GM10266 (cell line): Measurements from ENCODE around the gene SPR.
A peak's percentile ranks its signal among the peaks of the same experiment; 100 is the strongest.

Experiments used
- DNase-seq: peaks from one replicate; pipeline ENCODE4 v3.0.0; 2012; ENCODE audit errors: extremely low spot score
- TF ChIP-seq, protein P1 (sequence below): IDR thresholded peaks from 2 replicates; pipeline ENCODE4 v1.5.1; 2012; ENCODE audit warnings: mild to moderate bottlenecking, low read depth; ENCODE audit not compliant: control insufficient read depth, insufficient read depth; ENCODE audit errors: missing control alignments

SPR gene

DNA sequence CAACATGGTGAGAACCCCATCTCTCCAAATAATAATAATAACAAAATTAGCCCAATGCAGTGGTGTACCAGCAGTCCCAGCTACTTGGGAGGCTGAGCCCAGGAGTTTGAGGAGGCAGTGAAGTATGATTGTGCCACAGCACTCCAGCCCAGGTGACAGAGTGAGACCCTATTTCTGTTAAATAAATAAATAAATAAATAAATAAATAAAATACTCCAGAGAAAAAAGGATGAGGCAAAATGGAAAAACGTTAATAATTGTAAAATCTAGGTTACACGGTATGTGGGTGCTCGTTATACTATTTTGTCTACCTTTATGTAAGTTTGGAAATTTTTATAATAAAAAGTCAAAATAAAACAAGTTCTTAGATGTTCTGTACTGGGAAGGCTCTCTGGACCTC, 21.5 kb downstream of the SPR start:
- TF ChIP-seq, protein P1, sequence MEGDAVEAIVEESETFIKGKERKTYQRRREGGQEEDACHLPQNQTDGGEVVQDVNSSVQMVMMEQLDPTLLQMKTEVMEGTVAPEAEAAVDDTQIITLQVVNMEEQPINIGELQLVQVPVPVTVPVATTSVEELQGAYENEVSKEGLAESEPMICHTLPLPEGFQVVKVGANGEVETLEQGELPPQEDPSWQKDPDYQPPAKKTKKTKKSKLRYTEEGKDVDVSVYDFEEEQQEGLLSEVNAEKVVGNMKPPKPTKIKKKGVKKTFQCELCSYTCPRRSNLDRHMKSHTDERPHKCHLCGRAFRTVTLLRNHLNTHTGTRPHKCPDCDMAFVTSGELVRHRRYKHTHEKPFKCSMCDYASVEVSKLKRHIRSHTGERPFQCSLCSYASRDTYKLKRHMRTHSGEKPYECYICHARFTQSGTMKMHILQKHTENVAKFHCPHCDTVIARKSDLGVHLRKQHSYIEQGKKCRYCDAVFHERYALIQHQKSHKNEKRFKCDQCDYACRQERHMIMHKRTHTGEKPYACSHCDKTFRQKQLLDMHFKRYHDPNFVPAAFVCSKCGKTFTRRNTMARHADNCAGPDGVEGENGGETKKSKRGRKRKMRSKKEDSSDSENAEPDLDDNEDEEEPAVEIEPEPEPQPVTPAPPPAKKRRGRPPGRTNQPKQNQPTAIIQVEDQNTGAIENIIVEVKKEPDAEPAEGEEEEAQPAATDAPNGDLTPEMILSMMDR = no peak
- DNase-seq = no peak

DNA sequence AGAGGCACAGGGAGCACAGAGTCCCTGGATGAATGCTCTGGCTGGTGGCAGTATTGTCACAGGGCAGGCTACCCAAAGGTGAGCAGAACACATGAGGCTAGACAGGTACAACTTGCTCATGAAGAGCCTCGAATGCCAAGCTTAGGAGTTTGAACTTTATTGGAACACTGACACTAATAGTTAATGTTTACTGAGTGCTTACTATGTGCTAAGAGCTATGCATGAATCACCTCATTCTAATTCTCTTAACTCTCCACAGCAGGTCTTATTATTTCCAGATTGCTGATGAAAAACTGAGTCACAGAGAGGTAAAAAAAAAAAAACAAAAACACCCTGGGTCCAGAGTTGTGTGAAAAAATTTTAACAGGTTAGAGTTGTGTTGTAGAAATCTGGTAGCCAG, 24.0 kb downstream of the SPR start:
- DNase-seq = no peak
- TF ChIP-seq, protein P1 = no peak

DNA sequence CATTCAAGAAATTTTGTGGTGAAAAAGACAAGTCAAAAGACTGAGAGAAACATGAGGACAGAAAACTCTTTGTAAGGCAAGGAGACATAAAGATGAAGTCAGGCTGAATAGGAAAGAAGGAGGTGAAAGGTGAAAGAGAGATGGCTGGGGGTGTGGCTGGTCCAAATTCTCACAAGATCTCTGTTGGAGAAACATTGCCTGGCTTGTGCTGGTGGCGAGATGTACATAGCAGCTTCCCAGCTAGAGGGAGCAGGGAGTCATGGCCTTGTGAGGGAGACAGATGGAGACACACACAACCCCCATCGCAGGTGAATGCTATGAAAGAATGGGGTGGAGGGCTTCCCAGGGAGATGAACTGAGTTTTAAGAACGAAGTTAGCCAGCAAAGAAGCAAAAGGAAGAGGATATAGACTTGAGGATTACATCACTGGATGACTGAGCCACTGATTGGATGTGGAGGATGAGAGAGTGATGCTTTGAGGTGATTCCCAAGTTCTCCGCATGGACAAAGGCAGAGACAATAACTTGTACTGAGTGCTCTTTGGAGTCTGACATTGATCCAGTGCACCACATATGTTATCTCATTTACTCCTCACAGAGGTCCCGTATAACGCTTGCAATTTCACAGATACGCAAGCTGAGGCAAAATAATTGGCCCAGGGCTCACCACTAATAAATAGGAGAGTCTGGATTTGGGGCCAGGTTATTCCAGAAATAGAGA, 26.4 kb downstream of the SPR start:
- DNase-seq = no peak
- TF ChIP-seq, protein P1 = no peak

DNA sequence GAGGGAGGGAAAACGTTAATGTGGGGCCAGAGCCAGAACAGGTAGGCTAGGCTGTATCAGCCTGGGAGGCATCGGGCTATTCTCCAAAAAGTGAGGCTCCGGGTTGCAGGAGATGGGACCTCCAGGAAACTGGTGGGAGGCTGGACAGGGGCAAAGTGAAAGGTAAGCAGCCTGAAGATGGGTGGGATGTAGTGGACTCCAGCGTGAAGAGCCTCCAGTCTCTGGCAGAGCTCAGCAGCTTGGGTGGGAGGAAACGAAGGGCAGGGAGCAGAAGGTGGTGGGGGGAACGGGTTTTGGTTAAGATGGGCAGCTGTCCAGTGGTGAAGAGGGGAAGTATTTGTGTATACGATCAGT, 27.0 kb downstream of the SPR start:
- no peak for DNase-seq
- TF ChIP-seq, protein P1 = no peak

DNA sequence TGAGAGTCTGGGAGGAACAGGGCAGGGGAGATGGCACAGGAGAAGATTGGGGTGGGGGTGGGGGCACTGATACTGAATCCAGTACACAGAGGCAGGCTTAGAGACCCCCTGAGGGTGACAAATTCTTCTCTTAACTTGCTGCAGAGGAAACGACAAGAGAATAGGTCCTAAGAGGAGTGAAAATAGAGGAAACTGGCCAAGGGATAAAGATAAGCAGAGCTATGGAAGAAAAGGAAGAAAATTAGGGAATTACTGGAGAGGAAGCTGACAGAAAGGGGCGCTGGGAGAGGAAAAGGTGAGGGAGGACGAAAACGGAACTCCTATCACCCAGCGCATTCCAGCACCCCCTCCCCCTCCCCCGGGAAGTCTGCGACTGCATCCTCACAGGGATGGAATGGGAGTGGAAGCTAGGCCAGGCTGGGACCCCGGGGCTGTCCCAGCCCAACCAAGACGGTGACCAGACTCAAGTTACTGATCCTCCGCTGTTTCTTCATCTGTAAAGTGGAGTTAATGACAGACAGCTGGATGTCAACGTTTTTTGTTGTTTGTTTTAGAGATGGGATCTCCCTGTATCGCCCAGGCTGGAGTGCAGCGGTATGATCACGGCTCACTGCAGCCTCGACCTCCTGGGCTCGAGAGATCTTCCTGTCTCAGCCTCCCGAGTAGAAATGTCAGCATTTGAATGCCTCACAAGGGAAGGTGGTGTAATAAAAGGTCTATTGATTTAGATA, 27.5 kb downstream of the SPR start:
- DNase-seq = no peak
- TF ChIP-seq, protein P1 = no peak

DNA sequence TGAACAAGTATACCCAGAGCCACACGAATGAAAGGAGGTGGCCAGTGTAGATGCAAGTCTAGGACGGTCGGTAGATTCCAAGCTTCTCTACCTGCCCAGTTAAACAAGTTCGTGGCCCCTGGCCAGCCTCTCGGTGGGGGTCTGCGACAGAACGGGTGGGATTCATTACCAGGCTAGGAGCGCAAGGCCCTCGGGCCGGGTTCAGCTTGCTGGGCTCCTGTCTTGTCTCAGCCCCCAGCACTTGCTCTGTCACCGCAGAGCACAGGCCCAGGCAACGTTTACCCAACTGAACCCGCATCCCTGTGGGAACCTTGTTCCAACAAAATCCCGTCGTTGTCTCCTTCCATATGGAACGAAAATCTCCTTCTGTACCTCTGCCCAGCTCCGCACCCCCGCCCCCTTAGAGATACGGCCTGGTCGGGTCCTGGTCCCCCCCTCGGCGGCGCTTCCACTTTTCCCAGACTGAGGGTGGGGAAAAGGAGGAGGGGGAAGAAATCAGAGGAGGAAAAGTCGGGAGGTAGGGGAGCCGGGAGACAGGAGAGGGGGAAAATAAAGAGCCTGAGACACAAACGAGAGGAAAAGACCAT, 28.2 kb downstream of the SPR start:
- DNase-seq = no peak
- TF ChIP-seq, protein P1 = no peak

DNA sequence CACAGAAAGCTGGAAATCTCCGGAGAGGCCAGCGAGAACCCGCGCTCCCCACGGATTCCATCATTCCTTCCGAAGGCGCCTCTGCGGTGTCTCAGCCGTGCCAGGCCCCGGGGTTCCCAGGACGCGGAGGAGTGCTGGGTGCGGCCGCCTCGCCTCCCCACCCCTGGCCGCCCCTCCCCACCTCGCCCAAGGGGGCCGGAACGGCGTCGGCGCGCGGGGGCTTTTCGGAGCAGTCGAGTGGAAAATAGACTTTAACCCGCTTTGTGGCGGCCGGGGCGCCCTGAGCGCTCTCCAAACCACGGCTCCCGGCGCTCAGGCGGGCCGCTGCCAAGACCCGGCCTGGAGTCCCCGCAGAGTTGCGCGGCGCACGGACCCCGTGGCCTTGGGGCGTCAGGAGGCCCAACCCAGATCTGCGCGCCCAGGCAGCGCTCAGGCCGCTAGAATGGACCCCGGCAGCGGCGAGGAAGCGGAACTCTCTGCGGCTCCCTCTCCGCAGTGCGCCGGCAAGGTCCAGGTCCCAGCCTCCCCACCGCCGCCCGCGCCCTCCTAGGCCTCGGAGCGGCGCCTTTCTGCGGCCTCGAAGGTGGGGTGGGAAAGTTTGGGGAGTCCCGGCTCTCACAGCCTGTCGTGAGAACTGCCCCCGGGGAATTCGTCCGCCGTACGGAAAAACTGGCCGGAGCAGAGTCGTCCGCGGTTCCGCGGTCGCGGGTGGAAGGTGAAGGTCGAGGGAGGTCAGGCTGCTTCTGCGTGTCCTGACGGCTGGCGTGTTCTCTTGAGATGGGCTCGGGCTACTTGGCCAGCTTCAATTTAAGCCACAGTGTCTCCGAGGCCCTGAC, 28.9 kb downstream of the SPR start:
- peak; percentile 85 for DNase-seq
- TF ChIP-seq, protein P1 = no peak
